Esophagus muscularis mucosa (tissue), 4 donors: ENCODE data around the gene PPP3CA. TPM values are rescaled to one million over a fixed set of nuclear protein-coding genes. Genes with fewer than 3 reads are reported as not detected.

Experiments
- DNase-seq: peaks from one replicate; pipeline ENCODE4 v3.0.0-alpha.2; 2017; ENCODE audit errors: extremely low spot score
- H3K27ac ChIP-seq, 4 donors: fragments of 200-600 bp; sonication (generic); replicated peaks in 1 of 4; 1 replicate in 3 of 4; 2 replicates in 1 of 4; pipeline ENCODE4 v1.5.1; 2016 to 2019; ENCODE audit warnings: mild to moderate bottlenecking in 1 of 4
- H3K27me3 ChIP-seq, 4 donors: fragments of 200-600 bp; sonication (generic); one replicate each; pipeline versions ENCODE4 v1.5.1 to v1.6.0; 2016 to 2019
- H3K36me3 ChIP-seq, 4 donors: fragments of 200-600 bp; sonication (generic); one replicate each; pipeline ENCODE4 v1.5.1; 2016 to 2019
- H3K4me1 ChIP-seq, 4 donors: fragments of 200-600 bp; sonication (generic); one replicate each; pipeline ENCODE4 v1.5.1; 2016 to 2019
- H3K4me3 ChIP-seq, 4 donors: fragments of 200-600 bp; sonication (generic); 1 replicate in 2 of 4; 2 replicates in 2 of 4; pipeline ENCODE4 v1.5.1; 2016 to 2019; ENCODE audit warnings: mild to moderate bottlenecking in 4 of 4, moderate library complexity in 1 of 4
- H3K9me3 ChIP-seq, 4 donors: fragments of 200-600 bp; sonication (generic); 1 replicate in 3 of 4; 2 replicates in 1 of 4; pipeline ENCODE4 v1.5.1; 2016 to 2019
- EP300 ChIP-seq: sonication (generic); formaldehyde crosslinking; IDR thresholded peaks from one replicate; pipeline ENCODE4 v1.6.1; 2017; ENCODE audit warnings: antibody characterized with exemption
- POLR2A ChIP-seq: fragments of 450-650 bp; IDR thresholded peaks from one replicate; pipeline ENCODE4 v1.6.1; 2017; ENCODE audit warnings: antibody characterized with exemption, moderate library complexity, mild to moderate bottlenecking, low read depth
- POLR2AphosphoS5 ChIP-seq, 2 donors: sonication (generic); formaldehyde crosslinking; IDR thresholded peaks; one replicate each; pipeline ENCODE4 v1.6.1; 2017; ENCODE audit warnings: antibody characterized with exemption in 2 of 2
- WGBS: methylation state at CpG from one replicate; pipeline ENCODE4 v1.1.5; 2018; 5-methylcytosine and 5-hydroxymethylcytosine counted together
- intact Hi-C: fragments of 100-400 bp; cut with DNase I; formaldehyde crosslinking; loops from one replicate; pipeline ENCODE4 v1.15.1; 2023
- total RNA-seq, 4 donors: library from RNA; depleted of rRNA; stranded (reverse); fragments of >200 nt; gene quantifications; one replicate each; pipeline versions ENCODE4 v1.1.0 to v1.2.1, GENCODE V29; 2016
- TF ChIP-seq, protein P1 (sequence below), 3 experiments: fragments of 200-600 bp in 2 of 3; fragments of 450-650 bp in 1 of 3; sonication (generic) in 2 of 3; IDR thresholded peaks; one replicate each; pipeline ENCODE4 v1.5.1; 2017 to 2019; ENCODE audit warnings: antibody characterized with exemption in 3 of 3, mild to moderate bottlenecking in 2 of 3, moderate library complexity in 1 of 3

The PPP3CA gene
- total RNA-seq, 4 donors from 2014 or later, result 21.3 to 31.6 (median 23.3) TPM

DNA sequence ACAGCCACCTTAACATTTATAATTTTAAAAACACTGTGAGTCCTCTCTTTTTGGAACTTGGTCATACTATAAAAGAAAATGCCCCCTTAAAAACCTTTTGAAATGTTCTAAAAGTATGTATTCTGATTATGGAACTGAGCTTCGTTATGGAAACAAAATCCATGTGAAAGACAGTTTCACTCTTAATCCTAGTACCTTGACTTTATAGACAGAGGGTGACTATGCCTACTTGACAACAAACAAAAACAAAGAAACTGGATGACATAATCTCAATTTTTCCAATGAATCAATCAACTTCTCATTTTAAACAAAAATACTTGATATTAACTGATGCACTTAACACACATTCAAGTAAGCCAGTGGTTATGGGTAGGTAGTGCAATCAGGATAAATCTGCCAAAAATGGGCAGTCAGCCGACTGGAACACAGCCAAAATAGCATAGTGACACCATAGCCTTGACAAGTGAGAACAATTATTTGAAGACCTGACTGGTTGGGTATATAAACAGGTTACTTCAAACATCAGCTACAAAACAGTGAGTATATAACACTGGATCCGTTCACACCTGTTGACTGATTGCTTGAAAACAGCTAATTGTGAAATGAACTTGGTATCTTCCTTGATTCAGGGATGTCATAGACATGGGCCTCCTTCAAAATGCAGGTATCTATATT lies 265.5 kb downstream of the PPP3CA start:
- Histone ChIP-seq H3K9me3 (no peaks in the 10 kb centered on the region), H3K36me3 (peaks cover 0 to 7% (median under 1%) of the 10 kb centered on the region in 4 donors), H3K4me1 (peaks cover 0 to 4% (median 0%) of the 10 kb centered on the region in 4 donors), H3K4me3 (no peak overlapping the region), H3K27ac (no peak overlapping the region), H3K27me3 (no peaks in the 10 kb centered on the region)
- 88% methylated on average over 3 of the region's 3 CpGs for WGBS
- intact Hi-C loops, result no loop called here
- TF ChIP-seq POLR2A (no peak), POLR2AphosphoS5 (IDR thresholded peaks at IDR 0.05) (no peak), EP300 (no peak)
- TF ChIP-seq, protein P1, sequence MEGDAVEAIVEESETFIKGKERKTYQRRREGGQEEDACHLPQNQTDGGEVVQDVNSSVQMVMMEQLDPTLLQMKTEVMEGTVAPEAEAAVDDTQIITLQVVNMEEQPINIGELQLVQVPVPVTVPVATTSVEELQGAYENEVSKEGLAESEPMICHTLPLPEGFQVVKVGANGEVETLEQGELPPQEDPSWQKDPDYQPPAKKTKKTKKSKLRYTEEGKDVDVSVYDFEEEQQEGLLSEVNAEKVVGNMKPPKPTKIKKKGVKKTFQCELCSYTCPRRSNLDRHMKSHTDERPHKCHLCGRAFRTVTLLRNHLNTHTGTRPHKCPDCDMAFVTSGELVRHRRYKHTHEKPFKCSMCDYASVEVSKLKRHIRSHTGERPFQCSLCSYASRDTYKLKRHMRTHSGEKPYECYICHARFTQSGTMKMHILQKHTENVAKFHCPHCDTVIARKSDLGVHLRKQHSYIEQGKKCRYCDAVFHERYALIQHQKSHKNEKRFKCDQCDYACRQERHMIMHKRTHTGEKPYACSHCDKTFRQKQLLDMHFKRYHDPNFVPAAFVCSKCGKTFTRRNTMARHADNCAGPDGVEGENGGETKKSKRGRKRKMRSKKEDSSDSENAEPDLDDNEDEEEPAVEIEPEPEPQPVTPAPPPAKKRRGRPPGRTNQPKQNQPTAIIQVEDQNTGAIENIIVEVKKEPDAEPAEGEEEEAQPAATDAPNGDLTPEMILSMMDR (IDR thresholded peaks at IDR 0.05), result no peak
- no peak for DNase-seq

DNA sequence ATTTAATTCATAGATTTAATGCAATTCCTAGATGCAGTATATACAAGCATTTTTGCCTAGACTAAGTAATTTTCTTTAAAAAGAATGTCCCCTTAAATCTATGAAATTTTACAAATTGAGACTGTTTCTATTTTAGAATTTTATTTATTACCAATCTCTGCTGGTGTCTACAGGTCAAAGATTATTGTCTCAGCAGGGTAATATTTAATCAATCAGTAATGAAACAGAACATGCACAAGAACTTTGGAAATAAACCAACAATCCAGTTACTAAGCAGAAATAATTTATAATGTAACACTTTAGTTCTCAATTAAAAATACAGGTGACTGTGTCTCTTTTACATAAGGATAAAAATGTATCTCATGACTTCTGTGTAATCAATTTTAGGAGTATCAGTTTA lies 266.2 kb downstream of the PPP3CA start:
- DNase-seq, result no peak
- Histone ChIP-seq H3K4me1 (peaks cover 0 to 4% (median 0%) of the 10 kb centered on the region in 4 donors), H3K27ac (no peak overlapping the region), H3K9me3 (no peaks in the 10 kb centered on the region), H3K36me3 (peaks cover 0 to 4% (median 0%) of the 10 kb centered on the region in 4 donors), H3K4me3 (no peak overlapping the region), H3K27me3 (no peaks in the 10 kb centered on the region)
- TF ChIP-seq EP300, result no peak
- no peak for TF ChIP-seq POLR2A
- intact Hi-C loops, result no loop called here

DNA sequence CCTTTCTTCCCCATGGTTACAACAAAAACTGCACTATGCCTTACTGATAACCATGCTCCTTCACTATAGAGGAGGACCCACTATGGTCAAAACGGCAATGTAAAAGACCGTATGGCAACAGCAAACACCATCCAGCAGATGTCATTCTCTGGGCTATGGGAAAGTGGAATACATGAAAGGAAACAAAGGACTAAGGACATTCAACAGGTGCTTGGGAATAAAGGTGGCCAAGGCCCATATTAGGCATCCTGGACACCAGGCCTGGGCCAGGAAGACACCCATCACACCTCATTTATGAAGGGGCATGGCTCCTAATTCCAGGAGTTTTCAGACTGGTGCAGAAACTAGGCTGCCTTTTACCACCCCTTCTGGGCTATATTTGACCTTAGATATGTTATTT lies 268.4 kb downstream of the PPP3CA start:
- 98% methylated on average over 2 of the region's 2 CpGs for WGBS

DNA sequence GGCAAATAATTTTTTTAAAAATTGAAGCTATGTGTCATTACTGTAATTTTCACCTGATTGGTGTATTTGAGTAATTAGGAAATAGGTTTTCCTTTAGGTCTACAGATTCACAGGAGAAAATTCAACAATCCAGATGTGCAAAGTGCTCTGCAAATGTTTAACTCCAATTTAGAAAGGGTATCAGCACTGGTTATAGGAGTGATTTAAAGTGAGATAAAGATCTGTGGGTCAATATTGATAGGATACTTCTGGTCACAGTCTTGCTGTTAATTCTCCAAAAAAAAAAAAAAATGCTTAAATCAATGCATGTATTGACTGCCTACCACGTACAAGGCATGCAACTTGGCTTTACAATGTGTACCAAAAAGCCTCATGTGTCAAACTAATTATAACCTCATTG lies 271.3 kb downstream of the PPP3CA start:
- H3K27ac ChIP-seq, result no peak overlapping the region
- peaks cover 0 to 4% (median 0%) of the 10 kb centered on the region in 4 donors for H3K36me3 ChIP-seq
- H3K9me3 ChIP-seq, result no peaks in the 10 kb centered on the region
- H3K27me3 ChIP-seq, result no peaks in the 10 kb centered on the region
- TF ChIP-seq, protein P1 (IDR thresholded peaks at IDR 0.05), result no peak
- TF ChIP-seq POLR2AphosphoS5 (IDR thresholded peaks at IDR 0.05) (no peak), POLR2A (no peak), EP300 (no peak)
- WGBS, result 82% methylated on average over 1 of the region's 1 CpG
- DNase-seq, result no peak
- H3K4me3 ChIP-seq, result no peak overlapping the region
- intact Hi-C loops, result no loop called here
- peaks cover 0 to 4% (median 0%) of the 10 kb centered on the region in 4 donors for H3K4me1 ChIP-seq

More for the DNA sequence above, 268.4 kb downstream of the PPP3CA start:
- DNase-seq, result no peak
- TF ChIP-seq POLR2AphosphoS5 (IDR thresholded peaks at IDR 0.05) (no peak), EP300 (no peak), POLR2A (no peak)
- TF ChIP-seq, protein P1 (IDR thresholded peaks at IDR 0.05), result no peak
- intact Hi-C loops, result no loop called here
- H3K4me3 ChIP-seq, result no peak overlapping the region
- H3K27ac ChIP-seq, result no peak overlapping the region
- peaks cover 0 to 4% (median 0%) of the 10 kb centered on the region in 4 donors for H3K4me1 ChIP-seq
- no peaks in the 10 kb centered on the region for H3K27me3 ChIP-seq
- H3K9me3 ChIP-seq, result no peaks in the 10 kb centered on the region
- H3K36me3 ChIP-seq, result peaks cover 0 to 4% (median 0%) of the 10 kb centered on the region in 4 donors

DNA sequence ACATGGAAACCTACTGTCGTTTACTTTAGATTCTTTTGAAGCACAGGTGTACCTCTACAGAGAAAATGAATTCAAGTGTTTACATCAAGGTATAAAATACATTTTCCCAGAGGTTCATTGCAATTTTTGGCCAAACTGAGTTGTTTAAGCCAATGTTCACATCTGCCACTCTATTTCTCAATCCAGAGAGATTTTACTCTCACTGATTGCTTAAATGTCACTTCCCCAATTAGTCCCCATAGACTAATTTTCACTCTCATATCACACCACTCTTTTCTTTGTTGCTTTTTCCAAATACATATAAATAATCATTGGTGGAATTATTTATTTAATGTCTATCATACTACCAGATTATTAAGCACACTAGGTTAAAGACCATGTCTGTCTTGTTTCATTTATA lies 271.8 kb downstream of the PPP3CA start:
- no peaks in the 10 kb centered on the region for H3K27me3 ChIP-seq
- WGBS, result 100% methylated on average over 1 of the region's 1 CpG
- no peak overlapping the region for H3K27ac ChIP-seq
- no peaks in the 10 kb centered on the region for H3K9me3 ChIP-seq
- H3K4me1 ChIP-seq, result peaks cover 0 to 4% (median 0%) of the 10 kb centered on the region in 4 donors
- intact Hi-C loops, result no loop called here
- no peak for DNase-seq
- H3K36me3 ChIP-seq, result peaks cover 0 to 4% (median 0%) of the 10 kb centered on the region in 4 donors
- no peak overlapping the region for H3K4me3 ChIP-seq
- TF ChIP-seq POLR2AphosphoS5 (IDR thresholded peaks at IDR 0.05), result no peak
- no peak for TF ChIP-seq EP300
- TF ChIP-seq, protein P1 (IDR thresholded peaks at IDR 0.05), result no peak
- no peak for TF ChIP-seq POLR2A
